A549 (cell line): Measurements from ENCODE around the gene EBI3.

ENCODE experiments used
- CTCF ChIP-seq: fragments of >200 bp; sonication (Bioruptor Twin); formaldehyde crosslinking; IDR thresholded peaks from 3 replicates; pipeline ENCODE4 v1.5.1; 2016
- HDAC2 ChIP-seq: fragments of 200-600 bp; sonication (generic); IDR thresholded peaks from 2 replicates; pipeline ENCODE4 v1.6.1; 2016
- TF ChIP-seq, protein P1 (sequence below): fragments of >200 bp; sonication (Bioruptor Twin); formaldehyde crosslinking; IDR thresholded peaks from 3 replicates; pipeline ENCODE4 v1.6.1; 2016

DNA sequence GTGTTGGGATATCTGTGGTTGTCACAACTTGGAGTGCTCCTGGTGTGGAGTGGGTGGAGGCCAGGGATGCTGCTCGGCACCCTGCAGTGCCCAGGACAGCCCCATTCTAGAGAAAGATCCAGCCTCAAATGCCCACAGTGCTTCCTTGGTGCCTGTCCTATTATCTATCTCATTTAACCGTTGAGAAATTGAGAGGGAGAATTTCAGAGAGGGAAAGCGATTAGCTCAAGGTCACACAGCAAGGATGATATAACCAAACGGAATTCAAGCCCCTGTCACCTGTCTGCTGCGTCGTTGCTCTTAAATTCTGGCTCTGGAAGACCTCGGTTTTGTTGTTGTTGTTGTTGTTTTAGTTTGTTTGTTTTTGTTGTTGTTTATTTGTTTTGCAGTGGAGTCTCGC is 33.3 kb upstream of the EBI3 start:
- TF ChIP-seq HDAC2 (no peak), CTCF (no peak)
- TF ChIP-seq, protein P1, sequence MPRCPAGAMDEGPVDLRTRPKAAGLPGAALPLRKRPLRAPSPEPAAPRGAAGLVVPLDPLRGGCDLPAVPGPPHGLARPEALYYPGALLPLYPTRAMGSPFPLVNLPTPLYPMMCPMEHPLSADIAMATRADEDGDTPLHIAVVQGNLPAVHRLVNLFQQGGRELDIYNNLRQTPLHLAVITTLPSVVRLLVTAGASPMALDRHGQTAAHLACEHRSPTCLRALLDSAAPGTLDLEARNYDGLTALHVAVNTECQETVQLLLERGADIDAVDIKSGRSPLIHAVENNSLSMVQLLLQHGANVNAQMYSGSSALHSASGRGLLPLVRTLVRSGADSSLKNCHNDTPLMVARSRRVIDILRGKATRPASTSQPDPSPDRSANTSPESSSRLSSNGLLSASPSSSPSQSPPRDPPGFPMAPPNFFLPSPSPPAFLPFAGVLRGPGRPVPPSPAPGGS = no peak
